DMS153 treated with DMSO at 0.1 percent for 48 hours (cell line): ENCODE results near the gene GALNT18.

Source experiments
- DNase-seq: peaks from one replicate; lab custom pipeline; 2025; ENCODE audit not compliant: unreplicated experiment; lab: John Stamatoyannopoulos, UW

GALNT18 gene

DNA sequence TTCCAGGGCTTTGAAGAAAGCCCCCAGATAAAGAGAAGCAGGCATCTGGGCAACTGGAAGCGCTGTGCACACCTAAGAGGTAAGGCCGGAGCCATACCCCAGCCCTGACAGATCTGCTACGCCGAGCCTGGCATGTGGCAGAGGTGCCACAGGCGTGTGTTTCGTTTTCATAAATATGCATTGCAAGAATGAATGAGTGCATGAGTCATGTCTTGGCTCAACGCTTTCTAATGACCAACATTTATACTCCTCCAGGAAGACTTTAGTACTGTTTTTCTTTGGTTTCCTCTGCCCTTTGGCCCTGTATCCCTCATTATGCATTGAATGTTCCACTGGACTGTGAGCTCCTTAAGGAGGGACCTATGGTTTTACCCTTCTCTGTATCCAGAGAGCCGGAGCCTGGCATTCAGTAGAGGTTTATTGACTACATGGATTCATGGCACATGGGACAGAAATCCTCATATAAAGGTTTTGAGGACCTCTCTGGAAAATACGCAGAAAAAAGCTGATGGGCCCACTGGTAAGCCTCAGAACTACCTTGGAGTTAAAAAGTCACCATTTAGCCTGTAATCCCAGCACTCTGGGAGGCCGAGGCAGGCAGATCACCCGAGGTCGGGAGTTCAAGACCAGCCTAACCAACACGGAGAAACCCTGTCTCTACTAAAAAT lies 229.9 kb downstream of the GALNT18 start:
- DNase-seq: no peak

DNA sequence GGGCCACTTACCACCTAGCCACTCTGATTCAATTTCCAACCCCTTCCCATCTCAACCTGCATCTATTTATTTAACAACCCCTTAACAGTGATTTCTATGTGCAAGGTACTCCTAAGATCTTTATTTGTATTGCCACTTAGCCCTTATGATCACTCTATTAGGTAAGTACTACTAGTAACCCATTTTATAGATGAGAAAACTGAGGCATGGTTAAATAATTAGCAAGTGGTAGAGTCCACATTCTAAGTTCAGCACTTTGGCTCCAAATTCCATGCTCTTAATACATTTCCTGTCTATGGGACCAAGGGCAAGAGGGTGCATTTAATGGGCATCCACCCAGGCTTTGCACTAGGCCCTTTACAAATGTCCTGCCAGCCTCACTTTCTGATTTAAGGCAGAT lies 230.6 kb downstream of the GALNT18 start:
- DNase-seq: no peak

DNA sequence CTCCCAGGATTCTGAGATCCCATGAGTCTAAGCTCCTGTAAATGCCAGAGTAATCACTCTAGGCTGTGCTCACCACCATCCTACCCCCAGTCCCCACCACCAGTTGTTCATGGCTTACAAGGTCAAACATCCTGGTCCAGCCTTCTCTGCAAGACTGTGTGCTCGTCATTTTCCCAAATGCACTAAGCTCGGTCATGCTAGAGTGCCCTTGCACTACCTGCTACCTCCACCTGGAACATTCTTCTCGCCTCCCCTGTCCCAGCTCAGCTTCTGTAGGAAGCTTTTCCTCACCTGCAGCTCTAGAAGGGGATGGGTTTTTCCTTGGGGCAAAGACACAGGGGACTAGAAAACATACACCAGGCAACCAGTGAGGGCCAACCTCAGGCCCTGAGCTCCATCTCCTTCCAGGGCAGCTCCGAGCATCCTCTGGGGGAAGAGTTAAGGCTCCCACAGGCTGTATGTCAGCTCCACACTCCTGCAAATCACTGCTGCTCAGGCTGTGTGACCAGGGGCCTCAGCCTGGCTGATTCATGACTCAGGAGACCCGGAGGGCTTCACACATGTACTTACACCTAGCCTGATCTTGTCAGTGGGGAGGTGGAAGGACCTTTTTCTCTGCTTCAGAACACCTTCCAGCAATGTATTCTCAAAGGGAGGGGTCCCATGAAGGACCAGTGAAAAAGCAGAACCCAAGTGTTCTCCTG lies 231.6 kb downstream of the GALNT18 start:
- no peak for DNase-seq

DNA sequence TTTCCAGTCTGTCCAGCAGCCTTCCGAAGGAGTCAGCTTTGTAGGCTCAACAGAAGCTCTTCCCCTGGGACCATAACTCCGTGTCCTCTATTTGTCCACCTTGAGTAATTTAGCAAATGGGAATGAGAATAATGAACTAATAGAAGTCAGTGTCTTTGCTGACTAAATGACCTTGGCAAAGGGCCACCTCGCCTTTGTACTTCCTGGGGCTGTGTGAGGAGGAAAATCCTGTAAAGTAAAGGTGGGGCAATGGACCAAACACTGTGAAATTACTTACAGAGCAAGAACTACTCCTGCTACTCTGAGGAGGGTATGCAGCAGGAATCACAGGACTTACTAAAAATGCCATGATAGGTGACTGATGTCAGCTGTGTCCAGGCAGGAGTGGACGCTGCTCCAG lies 232.6 kb downstream of the GALNT18 start:
- DNase-seq: no peak

DNA sequence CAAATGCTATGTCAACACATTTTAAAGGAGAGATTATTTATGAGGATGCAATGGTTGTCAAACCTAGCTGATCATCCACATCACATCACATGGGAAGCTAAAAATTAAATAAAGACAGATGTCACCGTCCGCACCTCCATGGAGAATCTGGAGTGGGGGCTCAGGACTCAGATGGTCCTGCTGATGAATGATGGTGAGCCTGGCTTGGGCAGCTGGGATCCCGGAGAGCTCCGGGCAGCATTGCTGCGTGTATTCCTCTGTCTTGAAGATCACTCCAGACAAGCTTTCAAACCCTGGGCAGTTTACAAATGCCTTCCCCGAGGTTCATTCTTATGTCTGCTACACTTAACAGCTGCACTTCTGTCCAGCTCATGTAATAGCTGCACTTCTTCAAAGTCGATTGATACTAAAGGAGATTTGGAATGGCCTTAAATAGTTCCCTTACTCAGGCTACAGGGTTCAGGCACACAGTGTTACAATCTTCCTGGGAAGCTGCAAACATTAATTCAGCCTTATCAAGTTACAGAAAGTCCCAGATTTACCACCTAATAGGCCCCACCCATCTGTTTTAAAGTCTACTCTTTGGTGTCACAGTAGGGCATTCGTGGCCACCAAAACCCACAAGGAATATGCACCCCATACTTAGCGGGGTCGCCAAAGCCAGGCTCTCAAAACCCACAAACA lies 234.0 kb downstream of the GALNT18 start:
- DNase-seq: no peak

DNA sequence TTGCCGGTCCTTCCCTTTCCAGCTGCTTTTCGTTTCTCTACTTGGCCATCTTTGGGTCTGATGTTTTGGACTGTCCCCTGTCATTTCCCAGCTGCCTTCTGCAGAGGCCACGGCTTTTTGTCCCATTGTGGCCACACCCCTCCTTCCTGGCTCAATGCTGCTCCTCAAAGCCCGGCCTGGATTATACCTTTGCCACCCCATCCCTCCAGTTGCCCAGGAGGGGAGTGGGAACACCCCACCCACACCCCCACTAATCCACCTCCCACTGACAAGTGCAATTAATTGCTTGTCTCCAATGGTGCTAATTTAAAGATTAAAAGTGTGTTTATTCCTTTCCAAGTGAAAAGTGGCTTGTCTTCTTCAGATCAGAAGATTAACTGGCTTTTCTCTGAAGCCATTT lies 234.6 kb downstream of the GALNT18 start:
- DNase-seq: no peak

DNA sequence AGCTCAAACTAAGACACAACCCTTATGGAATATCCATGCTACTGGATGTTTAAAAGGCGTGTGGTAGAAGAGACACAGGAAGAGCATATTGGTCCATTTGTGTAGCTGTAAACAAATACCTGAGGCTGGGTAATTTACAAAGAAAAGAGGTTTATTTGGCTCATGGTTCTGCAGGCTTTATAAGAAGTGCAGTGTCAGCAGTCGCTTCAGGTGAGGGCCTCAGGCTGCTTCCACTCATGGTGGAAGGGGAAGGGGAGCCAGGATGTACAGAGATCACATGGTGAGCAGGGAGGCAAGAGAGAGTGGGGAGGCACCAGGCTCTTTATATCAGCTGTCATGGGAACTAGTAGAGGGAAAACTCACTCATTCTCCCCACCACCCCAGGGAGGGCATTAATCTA lies 237.0 kb downstream of the GALNT18 start:
- DNase-seq: no peak

DNA sequence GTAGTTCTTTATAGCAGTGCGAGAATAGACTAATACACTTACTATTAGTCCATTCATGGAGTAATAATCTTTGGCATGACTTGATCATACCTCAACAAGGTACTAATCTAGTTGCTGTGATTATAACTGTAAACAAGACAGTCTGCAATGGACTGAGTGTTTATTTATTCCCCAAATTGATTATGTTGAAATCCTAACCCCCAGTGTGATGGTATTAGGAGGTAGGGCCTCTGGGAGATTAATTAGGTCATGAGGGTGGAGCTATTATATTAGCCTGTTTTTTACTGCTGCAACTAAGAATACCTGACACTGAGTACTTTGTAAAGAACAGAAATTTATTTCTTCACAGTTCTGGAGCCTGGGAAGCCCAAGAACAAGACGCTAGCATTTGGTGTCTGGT lies 237.8 kb downstream of the GALNT18 start:
- no peak for DNase-seq

DNA sequence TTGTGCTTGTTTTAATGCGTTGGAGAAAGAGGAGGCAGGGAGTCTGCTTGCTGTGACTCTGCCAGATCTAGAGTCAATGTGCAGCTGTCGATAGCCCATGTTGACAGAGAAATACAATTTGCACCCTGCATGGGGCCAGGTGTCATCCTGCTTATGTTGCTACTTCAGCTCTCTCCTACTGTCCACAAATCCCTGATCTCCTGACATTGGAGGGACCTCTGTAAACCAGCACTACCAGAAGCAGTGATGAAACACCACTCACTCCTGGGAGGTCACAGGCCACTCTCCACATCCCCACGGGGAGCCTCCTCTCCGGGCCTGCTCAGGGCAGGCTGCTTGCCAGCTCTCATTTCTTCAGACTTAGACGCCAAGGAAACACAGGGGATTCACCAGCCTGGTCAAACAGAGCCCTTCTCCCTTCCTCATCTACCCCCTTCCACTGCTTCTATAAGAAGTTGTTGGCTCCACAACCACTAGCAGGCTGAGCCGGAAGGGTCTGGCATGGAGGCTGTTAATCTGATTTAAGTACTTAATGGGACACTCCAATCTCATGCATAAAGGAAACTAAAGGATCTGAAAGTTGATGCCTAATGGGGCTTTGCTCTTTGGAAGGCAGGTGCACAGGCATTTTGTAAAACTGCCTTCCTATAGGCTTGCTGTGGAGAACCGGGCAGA lies 238.8 kb downstream of the GALNT18 start:
- DNase-seq: peak; percentile 24

DNA sequence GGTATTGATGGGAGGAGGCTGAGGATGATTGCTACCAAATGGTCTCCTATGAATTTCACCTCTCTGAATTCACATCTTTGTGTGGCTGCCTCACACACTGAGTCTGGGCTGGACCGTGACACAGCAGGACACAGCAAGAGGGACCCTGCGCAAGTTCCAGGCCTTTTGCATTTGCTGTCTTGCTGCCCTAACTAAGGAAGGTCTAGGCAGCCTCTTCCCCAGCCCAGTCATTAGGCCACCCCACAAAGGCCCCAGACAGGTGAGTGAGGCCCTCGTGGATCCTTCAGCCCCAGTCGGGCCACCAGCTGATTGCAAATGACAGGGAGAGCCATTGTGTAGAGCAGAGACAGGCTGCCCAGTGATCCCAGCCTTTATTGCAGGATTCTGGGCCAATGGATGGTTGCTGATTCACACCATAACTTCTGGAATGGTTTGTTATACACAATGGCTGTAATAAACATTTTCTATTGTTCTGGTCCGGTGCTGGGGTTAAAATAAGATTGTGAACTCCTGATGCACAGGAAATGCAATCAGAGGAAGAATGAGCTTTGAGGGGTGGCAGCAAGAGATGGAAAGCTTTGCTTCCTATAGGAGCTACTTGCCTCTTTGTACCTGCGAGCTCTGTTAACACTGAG lies 240.2 kb downstream of the GALNT18 start:
- DNase-seq: no peak

DNA sequence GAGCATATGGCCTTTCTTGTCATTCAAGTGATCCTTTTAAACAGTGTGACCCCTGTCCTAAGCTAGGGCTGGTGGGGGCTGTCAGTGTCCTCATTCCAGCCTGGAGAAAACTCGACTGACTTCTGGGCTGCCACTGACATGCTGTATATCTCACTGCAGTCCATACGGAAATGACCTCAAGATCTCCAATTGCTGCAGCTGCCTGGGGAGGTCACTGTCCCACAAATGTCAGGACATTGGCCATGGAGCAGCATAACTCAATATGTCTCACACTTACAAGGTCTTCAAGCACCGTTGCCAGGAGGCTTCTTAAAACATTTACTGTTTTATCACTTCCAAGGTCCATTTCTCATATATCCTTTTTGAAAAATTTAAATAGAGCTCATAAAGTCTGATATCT lies 240.9 kb downstream of the GALNT18 start:
- DNase-seq: no peak

DNA sequence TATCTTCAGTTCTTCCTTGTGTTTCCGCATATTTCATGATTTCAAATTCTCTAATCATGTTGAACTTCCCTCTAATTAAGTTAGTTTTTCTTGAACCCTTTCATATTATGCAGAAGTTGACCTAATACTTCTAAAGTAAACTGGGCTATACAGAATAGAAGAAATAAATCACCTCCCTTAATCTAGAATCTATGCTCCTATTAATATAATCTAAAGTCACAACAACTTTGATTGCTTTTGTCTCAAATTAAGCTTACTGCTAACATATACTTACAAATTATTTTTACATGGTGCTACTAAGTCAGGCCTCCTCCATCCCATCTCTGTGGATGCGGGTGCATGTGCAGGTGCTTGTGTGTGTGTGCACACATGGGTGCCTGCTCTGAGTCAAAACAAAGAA lies 241.5 kb downstream of the GALNT18 start:
- DNase-seq: no peak

DNA sequence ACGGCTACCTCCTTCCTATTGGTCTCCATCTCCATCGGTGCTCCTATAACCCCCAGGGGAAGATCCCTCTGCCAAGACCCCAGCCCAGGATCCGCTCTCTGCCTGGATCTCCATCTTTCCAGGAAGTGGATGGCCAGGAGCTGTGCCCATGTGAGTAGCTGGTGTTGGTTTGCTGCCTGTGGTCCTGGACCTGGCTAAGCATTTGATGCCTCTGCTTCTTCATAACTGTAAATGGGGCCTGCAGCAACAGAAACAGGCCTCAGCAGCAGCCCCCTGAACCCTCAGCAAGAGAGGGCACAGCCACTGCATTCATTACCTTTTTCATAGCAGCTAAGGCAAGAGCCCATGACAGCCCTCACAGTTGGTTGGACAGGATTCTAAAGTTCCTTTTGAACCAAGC lies 242.1 kb downstream of the GALNT18 start:
- DNase-seq: no peak

DNA sequence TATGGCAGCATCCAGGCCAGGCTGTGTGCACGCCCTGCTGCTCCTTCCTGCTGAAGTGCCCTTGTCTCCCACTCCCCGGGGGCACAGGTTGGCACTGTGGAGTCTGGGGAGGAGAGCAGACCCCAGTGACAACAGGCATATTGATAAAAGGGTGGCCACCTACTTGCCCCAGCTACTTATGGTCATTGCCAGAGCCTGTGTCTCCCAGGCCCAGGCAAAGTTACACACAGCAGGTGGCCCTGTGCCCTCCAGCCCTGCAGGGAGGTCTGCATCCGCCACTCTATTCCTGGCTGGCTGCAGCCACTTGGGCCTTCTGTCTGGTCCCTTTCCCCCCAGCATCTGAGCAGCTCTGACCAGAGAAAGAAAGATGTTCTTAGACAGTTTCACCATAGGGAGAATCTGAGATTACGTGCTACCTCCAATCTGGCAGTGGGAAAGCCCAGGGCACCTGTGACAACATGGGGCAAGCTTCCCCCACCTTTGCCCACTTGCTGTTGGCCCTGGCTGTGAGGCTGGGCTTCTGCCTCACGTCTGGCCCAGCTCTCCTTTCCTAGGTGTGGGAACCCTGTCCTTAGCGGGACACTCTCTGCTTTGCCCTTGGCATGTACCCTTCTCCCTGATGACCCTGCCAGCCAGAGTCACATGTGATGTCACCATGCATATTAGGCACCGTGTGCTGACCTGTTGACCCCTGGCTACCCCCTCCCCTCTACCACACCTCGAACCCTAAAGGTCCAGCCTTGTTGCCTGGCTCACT lies 243.4 kb downstream of the GALNT18 start:
- DNase-seq: no peak

DNA sequence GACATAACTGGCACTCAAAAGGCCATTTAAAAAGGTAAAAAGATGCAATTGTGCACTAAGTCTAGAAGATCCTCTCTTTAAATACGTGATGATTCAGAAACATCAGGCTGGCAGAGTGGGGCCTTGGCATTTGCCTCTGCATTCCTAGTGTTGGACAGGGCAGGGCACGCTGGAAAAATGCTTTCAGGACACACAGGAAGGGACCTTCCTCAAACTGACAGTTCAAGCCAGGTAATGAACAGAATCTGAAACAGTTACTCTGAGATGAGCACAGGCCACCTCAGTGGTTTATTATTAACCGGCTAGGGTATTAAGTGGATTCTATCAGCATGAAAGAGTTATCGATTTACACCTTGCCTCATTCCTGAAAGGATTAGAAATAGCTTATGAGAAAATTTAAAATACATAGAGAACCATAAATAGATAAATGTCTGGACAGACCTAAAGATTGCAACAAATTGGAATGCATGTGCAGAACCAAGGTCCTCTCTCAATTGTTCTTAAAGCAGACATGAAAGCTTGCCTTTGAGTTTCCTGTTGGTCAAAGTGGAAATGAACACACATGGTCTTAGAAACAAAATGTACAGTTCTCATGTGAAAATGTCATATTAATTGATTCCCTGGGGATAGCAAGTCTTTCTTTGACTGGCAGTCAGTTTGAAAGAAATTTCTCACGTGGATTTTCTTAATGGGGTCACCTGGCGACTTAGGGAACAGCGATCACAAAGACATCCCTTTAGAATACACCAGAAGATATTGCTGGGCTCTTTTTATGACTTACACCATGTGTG lies 247.3 kb downstream of the GALNT18 start:
- DNase-seq: no peak

DNA sequence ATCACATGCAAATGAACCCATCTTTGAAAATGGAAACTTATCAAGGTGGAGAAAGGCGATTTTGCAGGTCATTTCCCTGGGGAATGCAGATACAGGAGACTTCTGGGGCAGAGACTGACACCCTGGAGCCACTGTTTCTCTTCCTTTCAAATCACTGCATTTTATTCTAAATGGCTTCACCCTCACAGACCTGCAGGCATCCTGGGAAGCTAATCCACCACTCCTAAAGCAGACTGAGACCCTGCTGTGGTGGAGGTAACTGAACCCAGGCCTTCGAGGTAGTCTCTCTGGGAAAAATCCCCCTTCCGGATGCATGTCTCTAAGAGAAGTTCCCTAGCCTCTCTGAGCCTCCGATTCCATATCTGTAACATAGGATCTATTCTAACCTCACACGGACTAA lies 247.9 kb downstream of the GALNT18 start:
- no peak for DNase-seq

DNA sequence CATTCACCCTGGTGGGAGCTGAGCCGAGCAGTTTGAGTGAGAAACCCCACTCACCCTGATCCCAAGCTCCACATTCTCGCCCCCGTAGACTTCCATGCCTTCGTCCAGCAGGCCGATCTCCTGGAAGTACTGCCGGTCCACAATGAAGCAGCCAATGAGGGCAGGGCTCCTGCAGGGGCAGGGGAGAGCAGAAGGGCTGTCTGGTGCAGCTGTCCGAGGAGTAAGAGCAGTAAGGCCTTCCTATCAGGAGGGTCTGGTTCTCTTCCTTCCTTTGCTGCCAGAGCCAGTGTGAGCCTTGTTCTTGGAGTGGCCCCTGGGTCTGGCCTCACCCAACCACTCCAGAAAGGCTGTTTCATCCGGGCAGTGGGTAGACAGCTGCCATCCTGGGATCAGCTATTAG lies 249.3 kb downstream of the GALNT18 start:
- DNase-seq: no peak

DNA sequence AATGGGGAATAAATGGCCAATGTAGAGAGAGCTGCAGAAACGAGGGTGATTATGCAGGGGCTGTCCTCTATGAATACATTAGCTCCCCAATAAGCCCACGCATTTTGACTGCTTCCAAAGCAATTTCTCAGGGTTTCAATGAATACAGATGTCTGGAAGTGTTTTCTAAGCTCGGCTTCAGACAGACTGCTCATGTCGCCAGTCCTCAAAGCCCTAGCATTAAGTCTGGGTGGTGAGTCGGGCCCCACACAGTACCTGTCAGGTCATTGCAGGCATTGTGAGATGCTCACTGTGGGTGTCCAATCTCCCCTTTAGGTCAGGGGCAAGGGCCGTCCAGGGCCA lies 250.9 kb downstream of the GALNT18 start:
- no peak for DNase-seq

DNA sequence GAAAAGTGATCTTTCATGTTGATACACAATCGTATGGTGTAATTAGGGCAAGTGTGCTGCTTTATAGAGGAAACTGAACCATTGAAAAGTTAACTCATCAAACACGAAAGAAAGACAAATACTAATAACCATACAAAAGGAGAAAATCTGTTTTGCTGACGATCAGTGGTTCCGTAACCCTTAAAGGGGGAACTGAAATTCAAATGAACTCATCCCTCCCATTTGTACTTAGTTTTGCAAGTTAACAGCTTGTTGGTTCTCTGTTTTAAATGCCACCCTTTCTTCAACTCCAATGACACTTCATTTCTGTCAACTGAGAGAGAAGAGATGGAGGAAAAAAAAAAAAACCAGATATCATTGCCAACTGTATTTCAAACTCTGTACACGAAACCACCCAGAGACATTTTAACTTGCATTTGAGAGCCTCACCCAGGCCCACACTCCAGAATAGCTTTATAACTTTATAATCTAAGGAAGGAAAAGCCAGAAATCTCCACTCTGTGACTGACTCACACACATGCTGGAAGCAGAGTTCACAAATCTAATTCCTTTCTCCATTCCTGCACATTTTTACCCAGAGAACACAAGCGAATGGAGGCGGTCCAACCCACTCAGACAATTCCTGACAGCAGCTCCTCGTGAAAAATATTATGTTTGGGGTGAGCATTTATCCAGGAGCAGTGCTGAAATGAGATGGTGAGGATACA lies 251.4 kb downstream of the GALNT18 start:
- no peak for DNase-seq
